WTC11 (cell line): ENCODE data around the gene ADAMTS12. TPM values are rescaled to one million over a fixed set of nuclear protein-coding genes. Genes with fewer than 3 reads are reported as not detected.

Experiments used
- ATAC-seq: fragments of 200-7000 bp; cut with Tn5 transposase; 2 replicates; pipeline ENCODE4 v1.10.0; 2021; ENCODE audit warnings: mild to moderate bottlenecking, moderate library complexity
- CTCF ChIA-PET: fragments of 300-600 bp; sonication (Branson Sonifier 250); formaldehyde crosslinking; loops from one replicate; lab custom pipeline; 2021; ENCODE audit warnings: antibody characterized with exemption; lab: Charles Lee
- POLR2A ChIA-PET: fragments of 350-600 bp; sonication (Branson Sonifier 250); formaldehyde crosslinking; loops from one replicate; lab custom pipeline; 2021; ENCODE audit warnings: antibody characterized with exemption; lab: Charles Lee
- DNase-seq: peaks from one replicate; pipeline ENCODE4 v3.0.0; 2021; ENCODE audit warnings: low spot score
- H3K27ac Mint-ChIP-seq: 2 replicates; pipeline ENCODE4 v1.8.0; 2021; ENCODE audit warnings: mixed read lengths
- H3K27me3 Mint-ChIP-seq: 2 replicates; pipeline ENCODE4 v1.8.0; 2021; ENCODE audit warnings: low read depth, mild to moderate bottlenecking, moderate library complexity, mixed read lengths
- H3K36me3 Mint-ChIP-seq: 2 replicates; pipeline ENCODE4 v1.8.0; 2021; ENCODE audit warnings: mixed read lengths
- H3K4me1 Mint-ChIP-seq: 2 replicates; pipeline ENCODE4 v1.8.0; 2022; ENCODE audit warnings: mixed read lengths
- H3K4me3 Mint-ChIP-seq: 2 replicates; pipeline ENCODE4 v1.8.0; 2021; ENCODE audit warnings: mild to moderate bottlenecking, moderate library complexity, mixed read lengths
- H3K9me3 Mint-ChIP-seq: 2 replicates; pipeline ENCODE4 v1.8.0; 2021; ENCODE audit warnings: mixed read lengths
- ATF1 ChIP-seq: sonication (generic); formaldehyde crosslinking; IDR thresholded peaks from 2 replicates; pipeline ENCODE4 v1.8.1; 2023; ENCODE audit warnings: mild to moderate bottlenecking, moderate library complexity, missing genetic modification reagents
- CREB1 ChIP-seq: sonication (generic); formaldehyde crosslinking; IDR thresholded peaks from 2 replicates; pipeline ENCODE4 v1.8.0; 2023; ENCODE audit warnings: mild to moderate bottlenecking, missing genetic modification reagents
- ELF4 ChIP-seq: sonication (generic); formaldehyde crosslinking; IDR thresholded peaks from 2 replicates; pipeline ENCODE4 v1.8.1; 2022; ENCODE audit warnings: low read depth, mild to moderate bottlenecking, moderate library complexity, missing genetic modification reagents
- ETV6 ChIP-seq: sonication (generic); formaldehyde crosslinking; IDR thresholded peaks from 2 replicates; pipeline ENCODE4 v1.8.1; 2022; ENCODE audit warnings: mild to moderate bottlenecking, missing genetic modification reagents
- FOXP4 ChIP-seq: sonication (generic); formaldehyde crosslinking; IDR thresholded peaks from 2 replicates; pipeline ENCODE4 v1.8.0; 2022; ENCODE audit warnings: mild to moderate bottlenecking, missing genetic modification reagents
- GTF2I ChIP-seq: fragments of 250-450 bp; sonication (Bioruptor Pico); conservative IDR thresholded peaks from 2 replicates; pipeline ENCODE4 v1.4.0; 2021; ENCODE audit warnings: mild to moderate bottlenecking
- MLX ChIP-seq: sonication (generic); formaldehyde crosslinking; IDR thresholded peaks from 2 replicates; pipeline ENCODE4 v1.8.1; 2023; ENCODE audit warnings: mild to moderate bottlenecking, missing genetic modification reagents, moderate library complexity
- MYBL2 ChIP-seq: sonication (generic); formaldehyde crosslinking; IDR thresholded peaks from 2 replicates; pipeline ENCODE4 v1.8.1; 2023; ENCODE audit warnings: mild to moderate bottlenecking, moderate library complexity, missing genetic modification reagents
- NFYB ChIP-seq: sonication (generic); formaldehyde crosslinking; conservative IDR thresholded peaks from 2 replicates; pipeline ENCODE4 v1.8.0; 2022; ENCODE audit warnings: low read depth, missing genetic modification reagents
- NR3C1 ChIP-seq: sonication (generic); formaldehyde crosslinking; conservative IDR thresholded peaks from 2 replicates; pipeline ENCODE4 v1.8.1; 2023; ENCODE audit warnings: low read depth, mild to moderate bottlenecking, missing genetic modification reagents
- OVOL2 ChIP-seq: fragments of 250-450 bp; sonication (Bioruptor Pico); IDR thresholded peaks from 2 replicates; pipeline ENCODE4 v1.9.0; 2021; ENCODE audit warnings: mild to moderate bottlenecking, borderline replicate concordance
- SMAD4 ChIP-seq: sonication (generic); formaldehyde crosslinking; IDR thresholded peaks from 2 replicates; pipeline ENCODE4 v1.8.0; 2022; ENCODE audit warnings: mild to moderate bottlenecking, missing genetic modification reagents
- SP1 ChIP-seq: sonication (generic); formaldehyde crosslinking; conservative IDR thresholded peaks from 2 replicates; pipeline ENCODE4 v1.8.1; 2022; ENCODE audit warnings: missing genetic modification reagents
- ZNF138 ChIP-seq: sonication (generic); formaldehyde crosslinking; conservative IDR thresholded peaks from 2 replicates; pipeline ENCODE4 v1.8.1; 2022; ENCODE audit warnings: mild to moderate bottlenecking, moderate library complexity, missing genetic modification reagents
- ZNF263 ChIP-seq: sonication (generic); formaldehyde crosslinking; IDR thresholded peaks from 2 replicates; pipeline ENCODE4 v1.8.1; 2022; ENCODE audit warnings: low read depth, mild to moderate bottlenecking, moderate library complexity, missing genetic modification reagents
- ZNF423 ChIP-seq: fragments of 250-450 bp; sonication (Bioruptor Pico); IDR thresholded peaks from 2 replicates; pipeline ENCODE4 v2.1.2; 2022; ENCODE audit warnings: mild to moderate bottlenecking, moderate library complexity
- total RNA-seq: library from RNA; stranded (reverse); gene quantifications from 3 replicates; pipeline ENCODE4 v1.2.3, GENCODE V29; 2021
- TF ChIP-seq, protein P1 (sequence below): fragments of 250-450 bp; sonication (Bioruptor Pico); IDR thresholded peaks from 2 replicates; pipeline ENCODE4 v2.1.2; 2022; ENCODE audit warnings: mild to moderate bottlenecking, moderate library complexity
- TF ChIP-seq, protein P2 (sequence below): fragments of 200-600 bp; IDR thresholded peaks from 2 replicates; pipeline ENCODE4 v1.8.0; 2022; ENCODE audit warnings: antibody characterized with exemption
- TF ChIP-seq, protein P3 (sequence below): sonication (generic); formaldehyde crosslinking; IDR thresholded peaks from 2 replicates; pipeline ENCODE4 v1.8.0; 2022; ENCODE audit warnings: mild to moderate bottlenecking, missing genetic modification reagents
- TF ChIP-seq, protein P4 (sequence below): sonication (generic); formaldehyde crosslinking; IDR thresholded peaks from 2 replicates; pipeline ENCODE4 v1.8.1; 2022; ENCODE audit warnings: low read depth, mild to moderate bottlenecking, moderate library complexity, missing genetic modification reagents, borderline replicate concordance

The ADAMTS12 gene
- total RNA-seq, 1 experiment from 2014 or later, result 13.5 TPM

DNA sequence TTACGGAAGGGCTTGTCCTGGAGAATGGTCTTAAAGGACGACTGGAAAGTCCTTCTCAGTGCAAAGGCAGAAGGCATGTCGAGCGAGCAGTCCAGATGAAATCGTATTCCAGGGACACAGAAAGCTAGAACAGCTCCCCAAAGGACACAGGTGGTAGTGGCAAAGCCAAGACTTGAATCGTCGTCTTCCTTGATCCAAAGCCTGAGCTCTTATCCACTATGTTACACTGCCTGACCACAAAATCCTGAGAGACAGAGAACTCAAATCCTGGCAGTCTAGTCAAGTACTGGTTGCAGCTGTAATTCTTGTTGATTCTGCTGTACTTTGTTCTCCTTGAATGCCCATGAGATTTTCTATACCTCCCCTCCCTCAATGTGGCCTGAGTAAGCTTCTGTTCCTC, 252.3 kb downstream of the ADAMTS12 start (continued):
- TF ChIP-seq ZNF423 (CRISPR knock-in tag) (no peak), NR3C1 (CRISPR knock-in tag) (no peak), ZNF138 (CRISPR knock-in tag) (no peak), MLX (CRISPR knock-in tag) (no peak), GTF2I (no peak), CREB1 (CRISPR knock-in tag) (no peak), FOXP4 (CRISPR knock-in tag) (no peak), SP1 (CRISPR knock-in tag) (no peak), ELF4 (CRISPR knock-in tag) (no peak), ATF1 (CRISPR knock-in tag) (no peak)
- TF ChIP-seq, protein P1, sequence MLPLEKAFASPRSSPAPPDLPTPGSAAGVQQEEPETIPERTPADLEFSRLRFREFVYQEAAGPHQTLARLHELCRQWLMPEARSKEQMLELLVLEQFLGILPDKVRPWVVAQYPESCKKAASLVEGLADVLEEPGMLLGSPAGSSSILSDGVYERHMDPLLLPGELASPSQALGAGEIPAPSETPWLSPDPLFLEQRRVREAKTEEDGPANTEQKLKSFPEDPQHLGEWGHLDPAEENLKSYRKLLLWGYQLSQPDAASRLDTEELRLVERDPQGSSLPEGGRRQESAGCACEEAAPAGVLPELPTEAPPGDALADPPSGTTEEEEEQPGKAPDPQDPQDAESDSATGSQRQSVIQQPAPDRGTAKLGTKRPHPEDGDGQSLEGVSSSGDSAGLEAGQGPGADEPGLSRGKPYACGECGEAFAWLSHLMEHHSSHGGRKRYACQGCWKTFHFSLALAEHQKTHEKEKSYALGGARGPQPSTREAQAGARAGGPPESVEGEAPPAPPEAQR, result no peak
- TF ChIP-seq, protein P2, sequence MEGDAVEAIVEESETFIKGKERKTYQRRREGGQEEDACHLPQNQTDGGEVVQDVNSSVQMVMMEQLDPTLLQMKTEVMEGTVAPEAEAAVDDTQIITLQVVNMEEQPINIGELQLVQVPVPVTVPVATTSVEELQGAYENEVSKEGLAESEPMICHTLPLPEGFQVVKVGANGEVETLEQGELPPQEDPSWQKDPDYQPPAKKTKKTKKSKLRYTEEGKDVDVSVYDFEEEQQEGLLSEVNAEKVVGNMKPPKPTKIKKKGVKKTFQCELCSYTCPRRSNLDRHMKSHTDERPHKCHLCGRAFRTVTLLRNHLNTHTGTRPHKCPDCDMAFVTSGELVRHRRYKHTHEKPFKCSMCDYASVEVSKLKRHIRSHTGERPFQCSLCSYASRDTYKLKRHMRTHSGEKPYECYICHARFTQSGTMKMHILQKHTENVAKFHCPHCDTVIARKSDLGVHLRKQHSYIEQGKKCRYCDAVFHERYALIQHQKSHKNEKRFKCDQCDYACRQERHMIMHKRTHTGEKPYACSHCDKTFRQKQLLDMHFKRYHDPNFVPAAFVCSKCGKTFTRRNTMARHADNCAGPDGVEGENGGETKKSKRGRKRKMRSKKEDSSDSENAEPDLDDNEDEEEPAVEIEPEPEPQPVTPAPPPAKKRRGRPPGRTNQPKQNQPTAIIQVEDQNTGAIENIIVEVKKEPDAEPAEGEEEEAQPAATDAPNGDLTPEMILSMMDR, result no peak

GRCh38 chr5:33637011-33637410, 254.8 kb downstream of the ADAMTS12 start:
- ChIA-PET POLR2A (no interaction called here), CTCF (no interaction called here)
- Mint-ChIP-seq H3K27ac (no peak overlapping the region), H3K36me3 (no peaks in the 10 kb centered on the region), H3K9me3 (no peaks in the 10 kb centered on the region), H3K27me3 (no peaks in the 10 kb centered on the region), H3K4me3 (no peak overlapping the region), H3K4me1 (no peaks in the 10 kb centered on the region)
- DNase-seq (no peak), ATAC-seq (no peak)
- TF ChIP-seq MYBL2 (CRISPR knock-in tag), result no peak
- TF ChIP-seq SMAD4 (CRISPR knock-in tag), result no peak
- no peak for TF ChIP-seq MLX (CRISPR knock-in tag)
- TF ChIP-seq OVOL2 (CRISPR knock-in tag), result no peak
- no peak for TF ChIP-seq ZNF263 (CRISPR knock-in tag)
- TF ChIP-seq, protein P3, sequence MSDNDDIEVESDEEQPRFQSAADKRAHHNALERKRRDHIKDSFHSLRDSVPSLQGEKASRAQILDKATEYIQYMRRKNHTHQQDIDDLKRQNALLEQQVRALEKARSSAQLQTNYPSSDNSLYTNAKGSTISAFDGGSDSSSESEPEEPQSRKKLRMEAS (CRISPR knock-in tag), result no peak
- TF ChIP-seq, protein P4, sequence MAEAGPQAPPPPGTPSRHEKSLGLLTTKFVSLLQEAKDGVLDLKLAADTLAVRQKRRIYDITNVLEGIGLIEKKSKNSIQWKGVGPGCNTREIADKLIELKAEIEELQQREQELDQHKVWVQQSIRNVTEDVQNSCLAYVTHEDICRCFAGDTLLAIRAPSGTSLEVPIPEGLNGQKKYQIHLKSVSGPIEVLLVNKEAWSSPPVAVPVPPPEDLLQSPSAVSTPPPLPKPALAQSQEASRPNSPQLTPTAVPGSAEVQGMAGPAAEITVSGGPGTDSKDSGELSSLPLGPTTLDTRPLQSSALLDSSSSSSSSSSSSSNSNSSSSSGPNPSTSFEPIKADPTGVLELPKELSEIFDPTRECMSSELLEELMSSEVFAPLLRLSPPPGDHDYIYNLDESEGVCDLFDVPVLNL (CRISPR knock-in tag), result no peak
- no peak for TF ChIP-seq ETV6 (CRISPR knock-in tag)
- no peak for TF ChIP-seq NFYB (CRISPR knock-in tag)
- no peak for TF ChIP-seq SP1 (CRISPR knock-in tag)
